HG03135 (cell line): ENCODE data around the gene CAMK2B.

Experiments used
- ATAC-seq: cut with Tn5 transposase; IDR thresholded peaks from one replicate; pipeline ENCODE4 v1.9.1; 2021; ENCODE audit warnings: mild to moderate bottlenecking, moderate library complexity; ENCODE audit not compliant: unreplicated experiment

The CAMK2B gene

GRCh38 chr7:44330331-44330730, 4.9 kb upstream of the CAMK2B start:
- no peak for ATAC-seq

- ATAC-seq, result no peak
Observed at GRCh38 chr7:44329888-44330287, 4.5 kb upstream of the CAMK2B start.

DNA sequence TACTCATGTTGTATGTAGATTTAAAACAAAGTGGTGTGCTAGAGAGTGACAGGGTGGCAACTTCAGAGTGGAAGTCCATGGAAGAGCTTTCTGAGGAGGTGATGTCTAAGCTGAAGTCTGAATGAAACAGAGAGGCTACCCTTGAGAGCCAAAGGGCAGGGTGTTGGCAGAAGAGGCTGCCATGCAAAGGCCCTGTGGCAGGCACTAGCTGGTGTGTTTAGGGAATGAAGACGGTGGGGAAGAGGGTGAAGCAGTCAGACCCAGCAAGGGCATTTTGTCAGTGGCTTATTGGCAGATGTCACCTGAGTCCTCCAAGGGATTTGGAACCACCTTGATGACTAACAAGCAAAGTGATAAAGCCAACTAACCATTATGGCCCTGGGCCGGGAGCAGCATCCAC, 3.7 kb upstream of the CAMK2B start:
- no peak for ATAC-seq

- no peak for ATAC-seq
Observed at GRCh38 chr7:44327981-44328380, 2.6 kb upstream of the CAMK2B start.

GRCh38 chr7:44326261-44327125, 1.1 kb upstream of the CAMK2B start:
- no peak for ATAC-seq

DNA sequence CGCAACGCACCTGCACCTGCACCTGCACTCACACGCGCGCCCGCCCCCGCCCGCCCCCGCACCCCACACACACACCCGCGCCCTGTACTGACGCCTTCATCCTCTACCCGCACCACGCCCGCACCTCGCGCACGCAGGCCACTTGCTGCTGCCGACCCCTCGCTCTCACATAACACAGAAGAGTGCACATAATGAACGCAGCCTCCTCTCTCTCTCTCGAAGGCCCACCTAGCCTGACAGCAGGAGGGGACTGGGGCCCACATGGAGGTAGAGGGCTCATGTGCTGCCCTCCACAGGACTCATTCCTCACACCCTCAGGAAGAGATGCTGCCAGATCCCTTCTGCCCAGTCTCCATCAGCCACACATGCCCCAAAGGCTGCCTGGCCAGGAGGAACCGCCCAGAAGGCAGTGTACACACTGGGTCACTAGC, 432 bp upstream of the CAMK2B start:
- no peak for ATAC-seq

DNA sequence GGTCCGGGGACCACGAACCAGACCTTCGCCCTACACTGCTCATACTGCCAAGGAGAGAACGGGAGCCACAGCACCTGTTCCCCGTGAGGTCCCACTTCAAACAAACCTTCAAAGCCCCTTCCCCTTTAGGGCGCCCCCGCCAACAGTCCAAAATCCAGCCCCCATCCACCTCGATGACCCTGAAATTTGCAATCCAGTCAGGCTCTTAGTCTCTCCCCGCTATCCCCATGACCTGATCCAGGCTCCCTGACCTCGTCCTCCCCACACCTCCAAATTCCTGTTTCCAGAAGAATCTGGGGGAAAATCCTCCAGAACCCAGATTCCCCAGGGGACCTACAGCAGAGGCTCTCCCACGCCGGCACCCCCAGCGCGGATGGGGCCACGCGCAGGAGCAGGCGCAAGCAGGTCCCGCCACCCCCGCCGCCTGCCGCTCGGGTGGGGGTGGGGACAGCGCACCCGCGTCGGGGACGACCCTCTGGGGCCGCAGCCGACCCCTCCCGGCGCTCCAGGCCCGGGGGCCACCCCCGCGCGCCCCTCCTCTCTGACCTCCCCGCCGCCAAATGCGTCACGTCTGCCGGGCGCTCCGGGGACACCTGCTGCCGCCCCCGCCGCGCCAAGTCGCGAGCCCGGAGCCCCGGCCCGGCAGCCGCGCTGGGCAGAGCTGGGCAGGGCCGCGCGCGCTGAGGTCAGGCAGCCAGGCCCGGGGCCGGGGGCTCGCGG, 753 bp downstream of the CAMK2B start:
- no peak for ATAC-seq

GRCh38 chr7:44324204-44324480, 1.3 kb downstream of the CAMK2B start:
- ATAC-seq, result no peak

GRCh38 chr7:44323381-44324203, 1.8 kb downstream of the CAMK2B start:
- ATAC-seq, result no peak

GRCh38 chr7:44322631-44323363, 2.6 kb downstream of the CAMK2B start:
- ATAC-seq, result no peak

- no peak for ATAC-seq
Observed at GRCh38 chr7:44321796-44322195, 3.6 kb downstream of the CAMK2B start.

GRCh38 chr7:44320794-44321371, 4.5 kb downstream of the CAMK2B start:
- no peak for ATAC-seq

DNA sequence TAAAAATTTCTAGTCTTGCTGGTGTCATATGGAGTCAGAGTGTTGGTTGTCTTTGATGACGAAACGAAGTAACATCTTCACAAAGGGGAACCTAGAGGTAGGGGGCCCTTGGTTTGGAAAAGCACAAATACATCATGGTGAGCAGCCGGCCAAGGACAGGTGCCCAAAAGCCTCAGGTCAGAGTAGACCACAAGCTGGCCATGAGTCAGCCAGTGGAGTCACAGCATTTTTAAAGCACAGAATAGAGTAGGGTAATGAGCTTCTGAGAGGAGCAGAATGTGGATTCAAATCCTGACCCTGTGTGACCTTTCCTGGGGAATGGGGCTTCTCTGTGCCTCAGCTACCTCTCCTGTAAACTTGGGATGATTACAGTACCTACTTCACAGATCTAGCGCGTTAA, 5.3 kb downstream of the CAMK2B start:
- ATAC-seq, result no peak

DNA sequence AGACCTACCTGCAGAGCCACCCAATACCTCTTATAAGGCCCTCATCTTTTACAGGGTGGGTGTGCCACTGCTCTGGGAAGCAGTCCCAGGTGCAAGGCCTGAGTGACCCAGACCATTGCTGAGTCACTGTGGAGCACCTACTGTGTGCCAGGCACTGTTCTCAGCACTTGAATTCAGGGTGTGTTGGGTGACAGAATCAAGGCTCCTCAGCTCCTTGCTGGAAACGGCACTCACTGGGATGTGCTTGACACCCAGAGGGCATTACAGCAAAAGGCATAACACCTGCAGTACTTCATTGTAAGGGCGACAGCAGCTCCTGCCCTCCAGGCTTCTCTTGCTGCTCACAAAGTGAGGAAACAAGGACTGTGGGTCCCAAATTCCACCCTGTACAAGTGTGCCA, 7.1 kb downstream of the CAMK2B start:
- no peak for ATAC-seq

DNA sequence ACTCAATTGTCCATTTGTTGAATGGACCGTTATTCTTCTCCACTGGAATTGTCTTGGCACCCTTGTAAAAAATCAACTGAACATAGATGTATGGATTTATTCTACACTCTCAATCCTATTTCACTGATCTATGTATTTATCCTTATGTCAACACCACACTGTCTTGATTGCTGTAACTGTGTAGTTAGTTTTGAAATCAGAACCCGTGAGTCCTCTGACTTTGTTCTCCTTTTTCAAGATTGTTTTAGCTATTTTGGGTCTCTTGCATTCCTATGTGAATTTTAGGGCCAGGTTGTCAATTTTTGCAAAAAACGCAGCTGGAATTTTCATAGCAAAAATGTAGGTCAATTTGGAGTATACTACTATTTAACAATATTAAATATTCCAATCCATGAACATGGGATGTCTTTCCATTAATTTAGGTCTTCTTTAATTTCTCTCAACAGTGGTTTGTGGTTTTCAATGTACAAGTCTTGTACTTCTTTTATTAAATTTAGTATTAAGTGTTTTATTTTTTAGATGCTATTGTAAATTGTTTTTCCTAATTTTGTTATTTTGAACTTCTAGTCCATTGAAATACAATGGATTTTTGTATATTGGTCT, 10.0 kb downstream of the CAMK2B start:
- no peak for ATAC-seq

- no peak for ATAC-seq
Observed at GRCh38 chr7:44313621-44314031, 11.8 kb downstream of the CAMK2B start.

GRCh38 chr7:44313016-44313415, 12.4 kb downstream of the CAMK2B start:
- no peak for ATAC-seq

- ATAC-seq, result no peak
Observed at GRCh38 chr7:44311561-44312495, 13.6 kb downstream of the CAMK2B start.

DNA sequence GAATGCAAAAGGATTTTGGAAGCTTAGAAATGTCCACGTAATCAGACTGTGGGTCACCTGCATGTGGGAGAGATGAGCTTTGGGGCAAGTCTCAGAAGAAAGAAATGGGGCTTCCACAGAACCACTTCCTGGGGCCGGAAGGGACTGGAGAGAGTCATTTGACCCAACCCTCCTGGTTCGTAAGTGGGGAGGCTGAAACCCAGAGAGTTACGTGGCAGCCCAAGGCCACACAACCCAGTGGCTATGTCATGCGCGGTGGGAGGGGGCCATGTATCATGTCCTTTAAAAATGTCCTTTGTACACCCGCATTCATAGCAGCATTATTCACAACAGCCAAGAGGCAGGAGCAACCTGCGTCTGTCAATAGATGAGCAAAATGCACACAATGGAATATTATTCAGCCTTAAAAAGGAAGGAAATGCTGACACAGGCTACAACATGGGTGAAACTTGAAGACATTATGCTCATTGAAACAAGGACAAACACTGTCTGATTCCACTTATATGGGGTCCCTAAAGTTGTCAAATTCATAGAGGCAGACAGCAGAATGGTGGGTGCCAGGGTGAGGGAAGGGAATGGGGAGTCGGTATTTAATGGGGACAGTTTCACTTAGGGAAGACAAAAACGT, 15.1 kb downstream of the CAMK2B start:
- no peak for ATAC-seq
